MM.1S (cell line): ENCODE results near the gene VPS72.

ENCODE experiments used
- DNase-seq: peaks from one replicate; pipeline ENCODE4 v3.0.0-alpha.2; 2015
- H2AFZ ChIP-seq: fragments of 300-600 bp; sonication (generic); 2 replicates; pipeline ENCODE4 v1.6.0; 2016; ENCODE audit warnings: antibody characterized with exemption, low read length
- H3F3A ChIP-seq: fragments of 300-600 bp; sonication (generic); 2 replicates; pipeline ENCODE4 v1.6.1; 2016; ENCODE audit warnings: mild to moderate bottlenecking, antibody characterized with exemption, low read length, moderate library complexity, mixed read lengths; ENCODE audit not compliant: insufficient read depth
- H3K27ac ChIP-seq: fragments of 300-600 bp; sonication (generic); 2 replicates; pipeline ENCODE4 v1.5.1; 2016; ENCODE audit warnings: mild to moderate bottlenecking, low read length
- H3K27me3 ChIP-seq: fragments of 300-600 bp; sonication (generic); replicated peaks from 2 replicates; pipeline ENCODE4 v1.6.0; 2016; ENCODE audit warnings: low read length; ENCODE audit not compliant: insufficient read depth
- H3K36me3 ChIP-seq: fragments of 300-600 bp; sonication (generic); replicated peaks from 2 replicates; pipeline ENCODE4 v1.6.1; 2016; ENCODE audit warnings: mild to moderate bottlenecking, low read length, mixed read lengths; ENCODE audit not compliant: insufficient read depth
- H3K4me1 ChIP-seq: fragments of 300-600 bp; sonication (generic); 2 replicates; pipeline ENCODE4 v1.6.1; 2016; ENCODE audit warnings: low read length, mixed read lengths
- H3K4me2 ChIP-seq: fragments of 300-600 bp; sonication (generic); 2 replicates; pipeline ENCODE4 v1.6.0; 2016; ENCODE audit warnings: low read depth, low read length
- H3K4me3 ChIP-seq: fragments of 300-600 bp; sonication (generic); 2 replicates; pipeline ENCODE4 v1.5.1; 2016; ENCODE audit warnings: low read length, mixed read lengths
- H3K79me2 ChIP-seq: fragments of 300-600 bp; sonication (generic); 2 replicates; pipeline ENCODE4 v1.6.1; 2016; ENCODE audit warnings: mixed run types, low read length, mixed read lengths
- H3K9ac ChIP-seq: fragments of 300-600 bp; sonication (generic); 2 replicates; pipeline ENCODE4 v1.6.1; 2016; ENCODE audit warnings: low read length, mixed read lengths
- H3K9me2 ChIP-seq: fragments of 300-600 bp; sonication (generic); replicated peaks from 2 replicates; pipeline ENCODE4 v1.6.1; 2016; ENCODE audit warnings: mild to moderate bottlenecking, low read length, mixed read lengths; ENCODE audit not compliant: insufficient read depth
- H3K9me3 ChIP-seq: fragments of 300-600 bp; sonication (generic); replicated peaks from 2 replicates; pipeline ENCODE4 v1.6.1; 2016; ENCODE audit warnings: mild to moderate bottlenecking, low read length, mixed read lengths; ENCODE audit not compliant: insufficient read depth
- H4K20me1 ChIP-seq: fragments of 300-600 bp; sonication (generic); 2 replicates; pipeline ENCODE4 v1.6.1; 2016; ENCODE audit warnings: mild to moderate bottlenecking, low read length, moderate library complexity, mixed read lengths; ENCODE audit not compliant: insufficient read depth
- EZH2 ChIP-seq: fragments of 300-600 bp; sonication (generic); optimal IDR thresholded peaks from 2 replicates; pipeline ENCODE3; 2017; ENCODE audit warnings: low read depth, mild to moderate bottlenecking, antibody characterized with exemption, low read length, mixed read lengths
- EZH2phosphoT487 ChIP-seq: fragments of 300-600 bp; sonication (generic); IDR thresholded peaks from 2 replicates; pipeline ENCODE4 v1.6.1; 2018; ENCODE audit warnings: antibody characterized with exemption, low read length
- TF ChIP-seq, protein P1 (sequence below): fragments of 300-600 bp; sonication (generic); IDR thresholded peaks from 2 replicates; pipeline ENCODE4 v1.5.1; 2016; ENCODE audit warnings: antibody characterized with exemption, low read length, mixed read lengths

VPS72 gene

DNA sequence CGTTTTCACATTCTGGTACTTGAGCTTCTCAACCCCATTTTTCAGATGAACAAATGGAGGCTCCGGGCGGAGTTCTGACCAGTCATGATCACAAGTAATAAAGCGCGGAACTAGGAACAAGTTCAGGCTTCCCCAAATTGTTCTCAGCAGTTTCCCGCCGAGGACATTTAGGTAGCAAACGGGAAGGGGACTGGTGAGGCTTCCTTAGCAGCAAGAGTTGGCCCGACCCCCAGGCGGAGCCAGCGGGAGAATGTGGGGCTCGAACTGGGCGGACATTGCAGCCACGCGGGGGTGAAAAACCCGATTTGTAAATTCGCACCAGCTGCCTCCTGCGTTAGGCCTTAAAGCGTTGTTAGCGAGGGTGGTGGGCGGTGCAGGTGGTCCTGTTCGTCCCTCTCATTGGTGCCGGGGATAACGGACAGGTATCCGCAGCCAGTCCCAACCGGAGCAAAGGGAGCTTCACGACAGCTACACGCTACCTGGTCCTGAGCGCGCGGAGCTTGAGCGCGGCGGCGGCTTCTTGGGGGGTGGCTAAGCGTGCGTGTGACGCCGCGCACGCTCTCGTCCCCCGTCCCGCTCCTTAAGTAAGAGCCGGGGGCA is 58.9 kb downstream of the VPS72 start:
- Histone ChIP-seq H2AFZ (no peak overlapping the region), H4K20me1 (no peaks in the 10 kb centered on the region), H3K9me2 (no peaks in the 10 kb centered on the region), H3K27ac (no peak overlapping the region), H3K36me3 (no peaks in the 10 kb centered on the region), H3K4me2 (0 out of 2 replicates have a peak overlapping the region, but pooled peaks have one; percentile 2), H3K79me2 (no peaks in the 10 kb centered on the region), H3K9ac (no peak overlapping the region), H3K4me3 (no peak overlapping the region), H3F3A (no peaks in the 10 kb centered on the region), H3K9me3 (no peaks in the 10 kb centered on the region), H3K27me3 (peaks cover 26% of the 10 kb centered on the region), H3K4me1 (peaks cover 9% of the 10 kb centered on the region)
- DNase-seq = no peak
- TF ChIP-seq EZH2 (no peak), EZH2phosphoT487 (no peak)
- TF ChIP-seq, protein P1, sequence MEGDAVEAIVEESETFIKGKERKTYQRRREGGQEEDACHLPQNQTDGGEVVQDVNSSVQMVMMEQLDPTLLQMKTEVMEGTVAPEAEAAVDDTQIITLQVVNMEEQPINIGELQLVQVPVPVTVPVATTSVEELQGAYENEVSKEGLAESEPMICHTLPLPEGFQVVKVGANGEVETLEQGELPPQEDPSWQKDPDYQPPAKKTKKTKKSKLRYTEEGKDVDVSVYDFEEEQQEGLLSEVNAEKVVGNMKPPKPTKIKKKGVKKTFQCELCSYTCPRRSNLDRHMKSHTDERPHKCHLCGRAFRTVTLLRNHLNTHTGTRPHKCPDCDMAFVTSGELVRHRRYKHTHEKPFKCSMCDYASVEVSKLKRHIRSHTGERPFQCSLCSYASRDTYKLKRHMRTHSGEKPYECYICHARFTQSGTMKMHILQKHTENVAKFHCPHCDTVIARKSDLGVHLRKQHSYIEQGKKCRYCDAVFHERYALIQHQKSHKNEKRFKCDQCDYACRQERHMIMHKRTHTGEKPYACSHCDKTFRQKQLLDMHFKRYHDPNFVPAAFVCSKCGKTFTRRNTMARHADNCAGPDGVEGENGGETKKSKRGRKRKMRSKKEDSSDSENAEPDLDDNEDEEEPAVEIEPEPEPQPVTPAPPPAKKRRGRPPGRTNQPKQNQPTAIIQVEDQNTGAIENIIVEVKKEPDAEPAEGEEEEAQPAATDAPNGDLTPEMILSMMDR = no peak

- no peaks in the 10 kb centered on the region for H3K9me2 ChIP-seq
- H3K4me3 ChIP-seq = no peak overlapping the region
- H3K79me2 ChIP-seq = no peaks in the 10 kb centered on the region
- H3K4me2 ChIP-seq = no peak overlapping the region
- H3K4me1 ChIP-seq = no peaks in the 10 kb centered on the region
- no peaks in the 10 kb centered on the region for H3F3A ChIP-seq
- no peak overlapping the region for H2AFZ ChIP-seq
- no peak for DNase-seq
- H4K20me1 ChIP-seq = no peaks in the 10 kb centered on the region
- no peaks in the 10 kb centered on the region for H3K36me3 ChIP-seq
- peaks cover 21% of the 10 kb centered on the region for H3K27me3 ChIP-seq
- H3K9me3 ChIP-seq = no peaks in the 10 kb centered on the region
- H3K27ac ChIP-seq = no peak overlapping the region
- H3K9ac ChIP-seq = no peak overlapping the region
- TF ChIP-seq, protein P1 = no peak
- TF ChIP-seq EZH2phosphoT487 (no peak), EZH2 (no peak)
Observed at GRCh38 chr1:151128800-151129199, 61.2 kb downstream of the VPS72 start.
